Liver (tissue), 9 donors: ENCODE data around the gene PITPNB. TPM values are rescaled to one million over a fixed set of nuclear protein-coding genes. Genes with fewer than 3 reads are reported as not detected.

Source experiments
- DNase-seq: peaks from one replicate; pipeline ENCODE4 v3.0.0-alpha.2; 2017; ENCODE audit warnings: low spot score
- H3K27ac ChIP-seq, 2 donors: one replicate each; pipeline ENCODE4 v1.7.0; 2013; ENCODE audit warnings: inconsistent platforms in 2 of 2, low read length in 2 of 2, control low read depth in 1 of 2, low read depth in 1 of 2, mild to moderate bottlenecking in 1 of 2
- H3K27me3 ChIP-seq, 4 donors: one replicate each; pipeline versions ENCODE4 v1.6.1 to v1.7.0; 2013; ENCODE audit warnings: low read length in 3 of 4, inconsistent platforms in 1 of 4, mild to moderate bottlenecking in 1 of 4, moderate library complexity in 1 of 4; ENCODE audit not compliant: control insufficient read depth in 4 of 4, insufficient read depth in 4 of 4
- H3K36me3 ChIP-seq, 4 donors: one replicate each; pipeline versions ENCODE4 v1.6.1 to v1.7.0; 2013; ENCODE audit warnings: low read length in 3 of 4, mild to moderate bottlenecking in 3 of 4, low read depth in 1 of 4, moderate library complexity in 1 of 4; ENCODE audit not compliant: control insufficient read depth in 4 of 4, insufficient read depth in 3 of 4
- H3K4me1 ChIP-seq, 4 donors: one replicate each; pipeline versions ENCODE4 v1.6.1 to v1.7.0; 2013; ENCODE audit warnings: low read length in 3 of 4, mild to moderate bottlenecking in 3 of 4, moderate library complexity in 1 of 4; ENCODE audit not compliant: control insufficient read depth in 4 of 4, insufficient read depth in 4 of 4
- H3K4me3 ChIP-seq, 3 donors: one replicate each; pipeline versions ENCODE4 v1.6.1 to v1.7.0; 2013; ENCODE audit warnings: low read length in 3 of 3, control low read depth in 1 of 3, low read depth in 1 of 3, mild to moderate bottlenecking in 1 of 3
- H3K9ac ChIP-seq, 2 donors: one replicate each; pipeline ENCODE4 v1.7.0; 2013; ENCODE audit warnings: low read length in 2 of 2, mild to moderate bottlenecking in 2 of 2, moderate library complexity in 2 of 2, control low read depth in 1 of 2, low read depth in 1 of 2
- H3K9me3 ChIP-seq, 4 donors: one replicate each; pipeline versions ENCODE4 v1.6.1 to v1.7.0; 2013; ENCODE audit warnings: low read length in 3 of 4; ENCODE audit not compliant: control insufficient read depth in 4 of 4
- EGR1 ChIP-seq, 2 donors: IDR thresholded peaks; 2 replicates each; pipeline ENCODE4 v1.6.1; 2016 to 2018; ENCODE audit warnings: antibody characterized with exemption in 2 of 2, low read depth in 2 of 2
- FOXA1 ChIP-seq: IDR thresholded peaks from 2 replicates; pipeline ENCODE4 v1.6.1; 2016; ENCODE audit warnings: antibody characterized with exemption
- FOXA2 ChIP-seq: IDR thresholded peaks from 2 replicates; pipeline ENCODE4 v1.6.1; 2016; ENCODE audit warnings: antibody characterized with exemption
- GABPA ChIP-seq, 2 donors: IDR thresholded peaks in 1 of 2; conservative IDR thresholded peaks in 1 of 2; 2 replicates each; pipeline ENCODE4 v1.6.1; 2016; ENCODE audit warnings: antibody characterized with exemption in 2 of 2, mild to moderate bottlenecking in 1 of 2, moderate library complexity in 1 of 2
- HNF4A ChIP-seq, 2 donors: conservative IDR thresholded peaks; 2 replicates each; pipeline ENCODE4 v1.6.1; 2016; ENCODE audit warnings: antibody characterized with exemption in 2 of 2, mild to moderate bottlenecking in 2 of 2
- HNF4G ChIP-seq: IDR thresholded peaks from 2 replicates; pipeline ENCODE4 v1.6.1; 2016; ENCODE audit warnings: antibody characterized with exemption
- JUND ChIP-seq, 2 donors: IDR thresholded peaks; 2 replicates each; pipeline ENCODE4 v1.6.1; 2016; ENCODE audit warnings: antibody characterized with exemption in 2 of 2
- NR2F2 ChIP-seq: IDR thresholded peaks from 2 replicates; pipeline ENCODE4 v1.6.1; 2016; ENCODE audit warnings: antibody characterized with exemption
- RAD21 ChIP-seq, 2 donors: IDR thresholded peaks; 2 replicates each; pipeline ENCODE4 v1.6.1; 2016; ENCODE audit warnings: antibody characterized with exemption in 2 of 2, mild to moderate bottlenecking in 2 of 2
- REST ChIP-seq: IDR thresholded peaks from 2 replicates; pipeline ENCODE4 v1.6.1; 2016; ENCODE audit warnings: antibody characterized with exemption, mild to moderate bottlenecking
- RXRA ChIP-seq, 2 donors: IDR thresholded peaks; 2 replicates each; pipeline ENCODE4 v1.6.1; 2017 to 2018; ENCODE audit warnings: antibody characterized with exemption in 2 of 2, mild to moderate bottlenecking in 1 of 2
- SP1 ChIP-seq: IDR thresholded peaks from 2 replicates; pipeline ENCODE4 v1.6.1; 2018; ENCODE audit warnings: antibody characterized with exemption, mild to moderate bottlenecking
- TAF1 ChIP-seq: conservative IDR thresholded peaks from 2 replicates; pipeline ENCODE4 v1.6.1; 2016; ENCODE audit warnings: antibody characterized with exemption, mild to moderate bottlenecking
- YY1 ChIP-seq: IDR thresholded peaks from 2 replicates; pipeline ENCODE4 v1.6.1; 2016; ENCODE audit warnings: antibody characterized with exemption, mild to moderate bottlenecking
- ZBTB33 ChIP-seq: IDR thresholded peaks from 2 replicates; pipeline ENCODE4 v1.6.1; 2016; ENCODE audit warnings: antibody characterized with exemption
- WGBS: extraction: QIAGEN DNeasy Blood & Tissue Kit; methylation state at CpG from one replicate; pipeline ENCODE4 v1.1.7; 2013; 5-methylcytosine and 5-hydroxymethylcytosine counted together
- polyA plus RNA-seq, 2 donors: library from polyadenylated mRNA; stranded (reverse) in 1 of 2; unstranded in 1 of 2; fragments of 200-250 nt in 1 of 2; fragments of >200 nt in 1 of 2; fragmentation: Nextera tagmentation in 1 of 2; extraction: Ambion mirVana in 1 of 2; gene quantifications; one replicate each; pipeline versions ENCODE4 v1.2.1 to v1.2.3, GENCODE V29; 2013 to 2015
- total RNA-seq, 2 donors: library from RNA; depleted of rRNA; stranded (reverse); fragments of >200 nt; gene quantifications; one replicate each; pipeline ENCODE4 v1.2.3, GENCODE V29; 2014
- TF ChIP-seq, protein P1 (sequence below): IDR thresholded peaks from 2 replicates; pipeline ENCODE4 v1.6.1; 2016; ENCODE audit warnings: antibody characterized with exemption
- TF ChIP-seq, protein P2 (sequence below): IDR thresholded peaks from 2 replicates; pipeline ENCODE4 v1.6.1; 2016; ENCODE audit warnings: antibody characterized with exemption
- TF ChIP-seq, protein P3 (sequence below): fragments of 150-350 bp; IDR thresholded peaks from 2 replicates; pipeline ENCODE4 v1.5.1; 2017; ENCODE audit warnings: improper control_type of control experiment, low read depth, low read length; ENCODE audit not compliant: missing input control
- donor health status: healthy.
- donor health status: healthy.
- donor health status: healthy.
- donor health status: healthy.
- donor health status: healthy.

Gene PITPNB
- total and polyA plus RNA-seq, 4 donors: 18.4 to 57.4 (median 34.4) TPM

DNA sequence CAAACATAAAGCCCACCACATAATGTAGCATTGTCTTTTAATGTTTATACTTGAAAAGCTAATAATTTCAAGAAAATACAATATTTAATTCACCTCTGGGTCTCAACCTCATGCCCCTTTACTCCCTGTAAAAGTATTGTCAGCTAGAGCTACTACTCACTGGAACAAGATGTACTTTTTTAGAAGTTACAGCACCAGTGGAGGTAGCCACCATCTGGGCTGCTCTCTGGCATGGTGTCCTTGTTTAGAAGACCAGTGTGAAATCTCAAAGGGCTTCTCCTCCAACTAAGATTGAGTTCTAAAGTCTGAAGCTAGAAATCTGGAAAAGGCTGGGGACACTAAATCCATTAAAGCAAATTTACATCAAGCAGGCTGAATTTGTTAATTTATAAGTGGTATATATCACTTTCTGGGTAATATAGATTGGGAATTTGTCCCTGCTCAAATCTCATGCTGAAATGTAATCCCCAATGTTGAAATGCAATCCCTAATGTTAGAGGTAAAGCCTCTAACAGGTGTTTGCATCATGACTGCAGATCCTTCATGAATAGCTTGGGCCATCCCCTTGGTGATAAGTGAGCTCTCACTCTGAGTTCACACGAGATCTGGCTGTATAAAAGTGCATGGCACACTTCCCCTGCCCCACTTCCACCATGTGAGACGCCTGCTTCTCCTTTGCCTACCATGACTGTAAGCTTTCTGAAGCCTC, 47.6 kb downstream of the PITPNB start:
- 88% methylated on average over 2 of the region's 2 CpGs for WGBS
- no peak overlapping the region for H3K4me3 ChIP-seq
- H3K9me3 ChIP-seq: no peaks in the 10 kb centered on the region
- peak overlapping the region in 1 of 2 donors; percentile 77 for H3K9ac ChIP-seq
- H3K36me3 ChIP-seq: peaks cover 0 to 5% (median 3%) of the 10 kb centered on the region in 4 donors
- H3K27ac ChIP-seq: peak overlapping the region; percentile 89 to 92
- no peak for TF ChIP-seq HNF4G
- H3K4me1 ChIP-seq: peaks cover 0 to 86% (median 58%) of the 10 kb centered on the region in 4 donors
- DNase-seq: no peak
- no peaks in the 10 kb centered on the region for H3K27me3 ChIP-seq

DNA sequence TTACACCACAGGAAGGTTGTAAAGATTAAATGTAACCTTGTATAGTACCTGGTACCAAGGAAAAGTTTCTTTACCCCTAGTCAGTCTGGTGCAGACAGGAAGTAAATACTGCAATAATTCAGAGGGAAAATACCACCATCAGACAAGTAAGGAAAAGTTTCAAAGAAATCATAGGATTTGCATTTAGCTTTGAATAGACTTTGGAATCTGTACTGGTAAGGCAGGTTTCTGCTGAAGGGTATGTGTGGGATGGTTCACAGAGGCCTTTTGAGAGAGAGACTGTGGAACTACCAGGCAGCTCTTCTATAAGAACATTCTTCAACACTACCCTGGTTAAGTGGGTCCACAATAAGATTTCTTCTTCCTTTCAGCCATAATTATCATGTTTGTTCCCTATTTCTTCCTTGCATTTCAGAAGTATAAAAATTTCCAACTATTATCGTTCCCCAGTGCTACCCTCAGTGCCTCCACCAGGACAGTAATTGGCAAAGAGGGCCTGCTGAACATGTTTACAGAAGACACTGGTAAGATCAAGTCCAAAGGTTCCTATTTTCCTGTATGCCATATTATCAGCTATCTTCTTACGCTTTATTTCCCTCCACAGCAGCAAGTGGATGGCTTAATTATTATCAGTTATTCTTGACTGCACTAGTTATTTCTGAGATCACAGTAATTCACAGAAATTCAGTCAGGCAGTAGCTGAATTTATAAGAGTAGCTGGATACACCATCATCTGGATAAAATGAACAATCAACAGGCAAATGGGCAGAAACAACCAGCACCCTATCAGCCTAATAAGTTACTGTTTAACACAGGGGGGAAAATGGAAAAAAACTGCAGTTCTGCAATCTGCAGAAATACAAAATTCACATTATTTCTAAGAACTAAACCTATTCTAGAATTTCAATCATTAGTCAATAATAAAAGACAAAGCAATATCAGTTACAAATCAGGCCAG, 48.5 kb downstream of the PITPNB start:
- H3K4me1 ChIP-seq: peaks cover 0 to 94% (median 62%) of the 10 kb centered on the region in 4 donors

More for the DNA sequence above, 48.5 kb downstream of the PITPNB start:
- Histone ChIP-seq H3K9ac (peak overlapping the region; percentile 72 to 77), H3K4me3 (no peak overlapping the region), H3K9me3 (no peaks in the 10 kb centered on the region), H3K27ac (peak overlapping the region; percentile 89 to 92), H3K27me3 (no peaks in the 10 kb centered on the region), H3K36me3 (peaks cover 0 to 5% (median 3%) of the 10 kb centered on the region in 4 donors)
- WGBS: 31% methylated on average over 2 of the region's 2 CpGs
- DNase-seq: no peak
- TF ChIP-seq ZBTB33 (no peak), JUND (IDR thresholded peaks at IDR 0.05) (peak; percentile 11 to 88), GABPA (IDR thresholded peaks at IDR 0.05 in 1 of 2, conservative IDR thresholded peaks at IDR 0.05 in 1 of 2) (no peak), HNF4G (peak; percentile 92), EGR1 (IDR thresholded peaks at IDR 0.05; ENCODE audit: low read depth in 2 of 2) (peak in 1 of 2 donors; percentile 72), YY1 (peak; percentile 86), RXRA (IDR thresholded peaks at IDR 0.05) (peak; percentile 43 to 61), HNF4A (conservative IDR thresholded peaks at IDR 0.05) (peak; percentile 91 to 94), TAF1 (no peak), NR2F2 (no peak), RAD21 (IDR thresholded peaks at IDR 0.05) (peak; percentile 31 to 46), FOXA1 (peak; percentile 90), SP1 (peak; percentile 98), FOXA2 (peak; percentile 96), REST (peak; percentile 92)
- TF ChIP-seq, protein P1, sequence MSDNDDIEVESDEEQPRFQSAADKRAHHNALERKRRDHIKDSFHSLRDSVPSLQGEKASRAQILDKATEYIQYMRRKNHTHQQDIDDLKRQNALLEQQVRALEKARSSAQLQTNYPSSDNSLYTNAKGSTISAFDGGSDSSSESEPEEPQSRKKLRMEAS: peak; percentile 52
- TF ChIP-seq, protein P2, sequence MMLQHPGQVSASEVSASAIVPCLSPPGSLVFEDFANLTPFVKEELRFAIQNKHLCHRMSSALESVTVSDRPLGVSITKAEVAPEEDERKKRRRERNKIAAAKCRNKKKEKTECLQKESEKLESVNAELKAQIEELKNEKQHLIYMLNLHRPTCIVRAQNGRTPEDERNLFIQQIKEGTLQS: no peak
- TF ChIP-seq, protein P3, sequence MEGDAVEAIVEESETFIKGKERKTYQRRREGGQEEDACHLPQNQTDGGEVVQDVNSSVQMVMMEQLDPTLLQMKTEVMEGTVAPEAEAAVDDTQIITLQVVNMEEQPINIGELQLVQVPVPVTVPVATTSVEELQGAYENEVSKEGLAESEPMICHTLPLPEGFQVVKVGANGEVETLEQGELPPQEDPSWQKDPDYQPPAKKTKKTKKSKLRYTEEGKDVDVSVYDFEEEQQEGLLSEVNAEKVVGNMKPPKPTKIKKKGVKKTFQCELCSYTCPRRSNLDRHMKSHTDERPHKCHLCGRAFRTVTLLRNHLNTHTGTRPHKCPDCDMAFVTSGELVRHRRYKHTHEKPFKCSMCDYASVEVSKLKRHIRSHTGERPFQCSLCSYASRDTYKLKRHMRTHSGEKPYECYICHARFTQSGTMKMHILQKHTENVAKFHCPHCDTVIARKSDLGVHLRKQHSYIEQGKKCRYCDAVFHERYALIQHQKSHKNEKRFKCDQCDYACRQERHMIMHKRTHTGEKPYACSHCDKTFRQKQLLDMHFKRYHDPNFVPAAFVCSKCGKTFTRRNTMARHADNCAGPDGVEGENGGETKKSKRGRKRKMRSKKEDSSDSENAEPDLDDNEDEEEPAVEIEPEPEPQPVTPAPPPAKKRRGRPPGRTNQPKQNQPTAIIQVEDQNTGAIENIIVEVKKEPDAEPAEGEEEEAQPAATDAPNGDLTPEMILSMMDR: peak; percentile 44
